ENCODE measurements around the gene PRODH2.
"Not testable (repeated sequence)": the region's sequence is repeated elsewhere in the genome, so short reads cannot be mapped to it uniquely, and the experiment has no call there.

PRODH2 gene

DNA sequence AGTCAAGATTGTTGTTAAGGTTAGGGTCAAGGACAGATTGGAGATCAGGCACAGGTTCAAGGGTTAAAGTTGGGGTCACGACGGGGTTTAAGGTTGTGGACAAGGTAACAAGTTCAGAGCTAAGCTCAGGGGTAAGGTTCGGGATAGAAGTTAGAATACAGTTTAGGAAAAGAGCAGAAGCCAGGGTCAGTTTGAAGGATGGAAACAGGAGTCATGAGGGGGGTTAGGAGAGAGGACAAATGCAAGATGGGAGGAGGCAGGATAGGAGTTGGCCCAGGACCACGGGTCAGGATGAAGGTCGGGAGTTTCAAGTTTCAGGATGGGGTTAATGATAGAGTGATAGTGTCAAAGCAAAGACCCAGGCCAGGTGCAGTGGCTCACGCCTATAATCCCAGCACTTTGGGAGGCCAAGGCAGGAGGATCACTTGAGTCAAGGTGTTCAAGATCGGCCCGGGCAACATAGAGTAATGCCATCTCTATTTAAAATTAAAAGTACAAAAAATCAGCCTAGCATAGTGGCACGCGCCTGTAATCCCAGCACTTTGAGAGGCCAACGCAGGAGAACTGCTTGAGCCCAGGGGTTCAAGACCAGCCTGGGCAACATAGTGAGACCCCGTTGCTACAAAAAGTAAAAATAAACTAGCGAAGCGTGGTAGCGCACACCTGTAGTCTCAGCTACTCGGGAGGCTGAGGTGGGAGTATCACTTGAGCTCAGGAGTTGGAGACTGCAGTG lies 32.0 kb upstream of the PRODH2 start:
- intact Hi-C loops (cut with DNase I): no loop called here
- DNase-seq: peak in 3 of 10 donors; percentile 2 to 40 (median 7)

- peak in 3 of 10 donors; percentile 44 to 77 (median 59) for DNase-seq
- intact Hi-C loops (cut with DNase I): no loop called here
These were observed 31.2 kb upstream of the PRODH2 start for GRCh38 chr19:35843676-35844481.

- intact Hi-C loops (cut with DNase I): no loop called here
- no peak for DNase-seq
These were observed 30.1 kb upstream of the PRODH2 start for GRCh38 chr19:35842666-35843272.

DNA sequence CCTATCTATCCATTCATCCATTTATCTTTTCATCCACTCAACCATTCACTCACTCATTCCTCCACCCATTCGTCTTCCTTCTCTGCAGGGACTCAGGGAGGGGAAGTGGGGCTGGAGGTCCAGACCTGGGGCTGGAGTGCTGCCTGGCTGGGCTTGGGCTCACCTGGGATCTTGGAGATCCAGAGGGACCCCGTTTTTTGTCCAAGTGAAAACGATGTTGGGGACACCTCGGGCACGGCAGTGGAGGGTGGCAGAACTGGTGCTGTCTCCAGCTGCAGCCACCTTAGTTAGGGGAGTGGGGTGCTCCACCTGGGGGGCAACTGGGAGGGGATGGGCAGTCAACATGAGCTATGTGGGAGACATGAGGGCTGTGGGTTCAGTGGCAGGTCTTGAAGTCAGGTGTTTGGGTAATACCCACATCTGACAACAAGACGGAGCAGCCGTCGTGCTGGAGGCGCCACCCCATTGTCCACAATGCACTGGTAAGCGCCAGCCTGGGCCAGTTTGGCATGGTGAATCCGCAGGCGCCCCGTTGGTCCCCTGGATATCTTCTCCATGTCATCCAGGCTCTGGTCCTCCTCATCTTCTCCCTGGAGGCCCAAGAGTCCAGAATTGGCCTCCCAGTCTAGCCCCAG lies 29.4 kb upstream of the PRODH2 start:
- intact Hi-C loops (cut with DNase I): no loop called here
- peak in 3 of 10 donors; percentile 25 to 73 (median 61) for DNase-seq

GRCh38 chr19:35836096-35836495 lies 23.5 kb upstream of the PRODH2 start:
- intact Hi-C loops (cut with DNase I): not testable (repeated sequence)

DNA sequence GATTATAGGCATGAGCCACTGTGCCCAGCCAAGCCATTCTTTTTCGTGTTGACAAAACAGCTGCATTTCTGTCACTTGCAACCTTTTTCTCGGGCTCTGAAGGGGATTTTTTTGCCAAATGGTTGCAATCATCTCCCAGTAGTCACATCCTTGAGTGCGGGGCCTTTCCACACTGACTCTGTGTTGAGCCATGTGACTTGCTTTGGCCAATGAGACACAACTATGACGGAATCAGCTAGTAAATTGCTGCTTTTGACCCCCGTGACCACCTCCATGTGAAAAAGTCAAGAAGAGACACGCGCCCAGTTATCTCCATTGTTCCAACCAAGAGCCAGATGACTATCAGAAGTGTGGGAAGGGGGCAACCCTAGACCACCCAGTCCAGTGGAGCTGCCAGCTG lies 21.3 kb upstream of the PRODH2 start:
- peak in 3 of 10 donors; percentile 2 to 4 (median 3) for DNase-seq
- intact Hi-C loops (cut with DNase I): no loop called here

More at GRCh38 chr19:35836096-35836495, 23.5 kb upstream of the PRODH2 start:
- DNase-seq: peak in 3 of 10 donors; percentile 3 to 25 (median 15)

DNA sequence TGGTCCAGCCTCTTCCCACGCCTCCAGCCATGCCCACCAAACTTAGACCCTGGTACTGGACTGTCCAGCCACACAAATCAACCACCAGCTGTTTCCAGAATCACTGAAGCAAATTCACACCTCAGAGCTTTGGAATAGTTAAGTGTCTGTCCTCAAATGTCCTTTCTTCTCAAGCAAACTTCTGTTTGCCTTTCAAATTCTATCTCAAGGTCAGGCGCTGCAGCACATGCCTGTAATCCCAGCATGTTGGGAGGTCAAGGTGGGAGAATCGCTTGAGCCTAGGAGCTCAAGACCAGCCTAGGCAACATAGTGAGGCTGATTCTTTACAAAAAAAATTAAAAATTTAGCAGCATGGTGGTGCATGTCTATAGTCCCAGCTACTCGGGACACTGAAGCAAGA lies 19.4 kb upstream of the PRODH2 start:
- DNase-seq: no peak
- intact Hi-C loops (cut with DNase I): no loop called here

GRCh38 chr19:35830986-35831385 lies 18.3 kb upstream of the PRODH2 start:
- DNase-seq: peak in 1 of 10 donors; percentile 9
- intact Hi-C loops (cut with DNase I): no loop called here

- peak in 5 of 10 donors; percentile 25 to 81 (median 60) for DNase-seq
- intact Hi-C loops (cut with DNase I): no loop called here
These were observed 16.2 kb upstream of the PRODH2 start for GRCh38 chr19:35828692-35829301.

- intact Hi-C loops (cut with DNase I): no loop called here
- DNase-seq: no peak
These were observed 11.5 kb upstream of the PRODH2 start for GRCh38 chr19:35824150-35824549.

- peak in 1 of 10 donors; percentile 15 for DNase-seq
- intact Hi-C loops (cut with DNase I): no loop called here
These were observed 9.9 kb upstream of the PRODH2 start for GRCh38 chr19:35822579-35822978.

- no peak for DNase-seq
- intact Hi-C loops (cut with DNase I): no loop called here
These were observed 5.8 kb upstream of the PRODH2 start for GRCh38 chr19:35818445-35818844.

- intact Hi-C loops (cut with DNase I): no loop called here
- DNase-seq: no peak
These were observed 4.2 kb upstream of the PRODH2 start for GRCh38 chr19:35816846-35817245.

GRCh38 chr19:35816262-35816661 lies 3.6 kb upstream of the PRODH2 start:
- no peak for DNase-seq
- intact Hi-C loops (cut with DNase I): no loop called here

DNA sequence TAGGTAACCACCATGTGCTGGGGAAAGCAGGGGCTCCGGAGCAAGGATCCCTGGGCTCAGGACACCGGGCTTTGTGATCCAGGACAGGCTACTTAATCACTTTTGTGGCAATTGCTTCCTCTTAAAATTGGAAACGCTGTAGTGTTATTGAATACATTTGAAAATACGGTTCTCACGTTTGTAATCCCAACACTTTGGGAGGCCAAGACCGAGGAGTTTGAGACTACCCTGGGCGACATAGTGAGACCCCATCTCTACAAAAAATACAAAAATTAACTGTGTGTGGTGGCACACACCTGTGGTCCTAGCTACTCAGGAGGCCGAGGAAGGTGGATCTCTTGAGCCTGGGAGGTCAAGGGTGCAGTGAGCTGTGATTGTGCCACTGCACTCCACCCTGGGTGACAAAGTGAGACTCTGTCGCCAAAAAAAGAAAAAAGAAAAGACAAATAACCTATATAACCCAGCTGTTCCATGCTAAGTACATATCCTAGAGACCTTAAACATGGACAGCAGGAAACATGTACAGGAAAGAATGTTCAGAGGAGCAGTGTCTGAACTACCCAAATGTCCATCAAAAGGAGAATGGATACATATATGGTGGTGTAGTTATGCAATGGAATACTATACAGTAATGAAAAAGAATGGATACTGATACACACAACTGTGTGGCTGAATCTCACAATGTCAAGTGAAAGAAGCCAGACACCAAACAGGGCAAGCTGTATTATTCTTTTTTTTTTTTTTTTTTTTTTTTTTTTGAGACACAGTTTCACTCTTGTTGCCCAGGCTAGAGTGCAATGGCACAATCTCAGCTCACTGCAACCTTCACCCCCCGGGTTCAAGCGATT lies 622 bp upstream of the PRODH2 start:
- DNase-seq: no peak
- intact Hi-C loops (cut with DNase I): no loop called here

DNA sequence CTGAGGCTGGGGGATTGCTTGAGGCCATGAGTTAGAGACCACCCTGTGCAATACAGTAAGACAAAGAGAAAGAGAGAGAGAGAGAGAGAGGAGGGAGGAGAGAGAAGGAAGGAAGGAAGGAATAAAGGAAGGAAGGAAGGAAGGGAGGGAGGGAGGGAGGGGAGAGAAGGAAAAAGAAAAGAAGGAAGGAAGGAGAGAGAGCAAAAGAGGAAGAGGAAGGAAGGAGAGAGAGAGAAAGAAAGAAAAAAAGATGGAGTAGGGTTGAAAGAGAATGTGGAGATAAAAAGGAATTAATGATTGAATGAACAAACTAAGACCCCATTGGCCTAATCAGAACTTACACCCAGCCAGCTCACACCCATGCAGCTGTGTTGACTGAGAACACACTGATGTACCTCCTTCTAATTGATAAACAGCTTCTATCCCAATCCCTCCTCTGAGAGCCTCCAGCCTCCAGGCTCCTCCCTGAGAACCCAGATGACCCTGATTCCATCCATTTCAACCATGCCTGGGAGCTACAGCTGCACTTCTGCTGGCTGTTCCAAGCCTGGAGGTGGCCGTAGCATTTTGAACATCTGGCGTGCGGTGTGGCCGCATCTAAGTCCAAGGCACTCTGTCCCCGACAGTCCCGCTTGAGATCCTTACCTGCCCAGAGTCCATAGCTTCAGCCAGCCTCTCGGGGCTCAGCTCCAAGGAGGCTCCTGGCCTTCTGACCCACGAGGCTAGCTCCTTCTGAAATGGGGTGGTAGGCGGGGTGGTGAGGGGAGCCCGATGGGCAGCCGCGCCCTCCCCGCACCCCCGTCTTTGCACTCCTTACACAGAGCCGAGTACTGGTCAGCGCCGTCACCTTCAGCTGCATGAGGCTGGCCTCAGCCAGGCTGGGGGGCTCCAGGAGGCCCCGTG lies 1.1 kb downstream of the PRODH2 start:
- intact Hi-C loops (cut with DNase I): no loop called here
- DNase-seq: no peak

DNA sequence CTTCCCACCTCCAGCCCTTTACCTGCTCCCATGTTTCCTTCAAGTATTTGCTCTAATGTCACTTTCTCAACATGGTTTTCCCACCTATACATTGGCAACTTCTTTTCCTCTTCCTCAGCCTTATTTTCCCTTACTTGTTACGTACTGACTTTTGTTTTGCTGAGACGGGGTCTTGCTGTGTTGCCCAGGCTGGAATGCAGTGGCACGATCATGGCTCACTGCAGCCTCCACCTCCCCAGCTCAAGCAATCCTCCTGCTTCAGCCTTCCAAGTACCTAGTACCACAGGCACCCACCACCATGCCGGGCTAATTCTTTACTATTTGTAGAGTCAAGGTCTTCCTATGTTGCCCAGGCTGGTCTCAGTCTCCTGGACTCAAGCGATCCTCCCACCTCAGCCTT lies 5.0 kb downstream of the PRODH2 start:
- no peak for DNase-seq
- intact Hi-C loops (cut with DNase I): no loop called here

DNA sequence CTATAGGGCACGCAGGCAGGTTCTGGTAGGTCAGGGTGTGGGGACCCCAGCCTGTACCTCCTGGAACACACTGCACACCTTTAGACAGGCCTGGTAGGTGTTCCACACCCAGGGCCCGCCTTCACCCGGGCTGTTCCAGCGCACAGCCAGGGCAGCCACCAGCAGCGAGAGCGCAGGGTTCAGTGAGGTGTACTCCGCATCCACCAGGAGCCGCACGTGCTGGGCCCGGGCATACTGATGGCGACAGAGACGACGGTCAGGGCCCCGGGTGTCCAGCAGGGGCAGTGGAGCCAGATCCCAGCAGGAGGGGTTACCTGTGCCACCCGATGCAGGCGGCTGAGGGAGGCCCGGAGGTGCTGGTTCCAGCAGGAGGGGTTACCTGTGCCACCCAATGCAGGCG lies 6.0 kb downstream of the PRODH2 start:
- DNase-seq: no peak
- intact Hi-C loops (cut with DNase I): no loop called here
